22Rv1 (cell line): ENCODE measurements around the gene NFE2L3.

Experiments used
- H3K27ac ChIP-seq: fragments of 450-650 bp; 2 replicates; pipeline ENCODE4 v1.5.1; 2017
- CTCF ChIP-seq: fragments of 450-650 bp; IDR thresholded peaks from 2 replicates; pipeline ENCODE4 v1.5.1; 2017; ENCODE audit warnings: mild to moderate bottlenecking
- ZFX ChIP-seq: fragments of 450-650 bp; IDR thresholded peaks from 2 replicates; pipeline ENCODE4 v1.6.1; 2017; ENCODE audit warnings: antibody characterized with exemption, borderline replicate concordance

Gene NFE2L3

GRCh38 chr7:26224359-26224758 lies 72.4 kb downstream of the NFE2L3 start:
- TF ChIP-seq CTCF (no peak), ZFX (no peak)
- no peak overlapping the region for H3K27ac ChIP-seq

GRCh38 chr7:26227987-26228386 lies 76.0 kb downstream of the NFE2L3 start:
- TF ChIP-seq ZFX, result no peak
- no peak for TF ChIP-seq CTCF
- H3K27ac ChIP-seq, result no peak overlapping the region

- peak; percentile 4; the same call in 1 of the 2 replicates for TF ChIP-seq CTCF
- TF ChIP-seq ZFX, result no peak
- H3K27ac ChIP-seq, result no peak overlapping the region
Measured at GRCh38 chr7:26233902-26234511, 82.0 kb downstream of the NFE2L3 start.
